Karpas-422 (cell line): ENCODE data around the gene NECAB3. TPM values are rescaled to one million over a fixed set of nuclear protein-coding genes. Genes with fewer than 3 reads are reported as not detected.
"Not testable (repeated sequence)": the region's sequence is repeated elsewhere in the genome, so short reads cannot be mapped to it uniquely, and the experiment has no call there.

Experiments used
- DNase-seq: peaks from one replicate; pipeline ENCODE4 v3.0.0-alpha.2; 2015
- H2AFZ ChIP-seq: fragments of 200-600 bp; sonication (generic); 2 replicates; pipeline ENCODE4 v1.6.1; 2014; ENCODE audit warnings: antibody characterized with exemption, low read length, mixed read lengths
- H3K27ac ChIP-seq: fragments of 200-600 bp; sonication (generic); 2 replicates; pipeline ENCODE4 v1.5.1; 2014; ENCODE audit warnings: mild to moderate bottlenecking, low read length, moderate library complexity
- H3K27me3 ChIP-seq: fragments of 200-600 bp; sonication (generic); 2 replicates; pipeline ENCODE4 v1.6.1; 2014; ENCODE audit warnings: low read length, mixed read lengths
- H3K36me3 ChIP-seq: fragments of 200-600 bp; sonication (generic); 2 replicates; pipeline ENCODE4 v1.6.1; 2014; ENCODE audit warnings: low read length, mixed read lengths; ENCODE audit not compliant: insufficient read depth
- H3K4me1 ChIP-seq: fragments of 200-600 bp; sonication (generic); 2 replicates; pipeline ENCODE4 v1.6.1; 2014; ENCODE audit warnings: mild to moderate bottlenecking, low read length, mixed read lengths
- H3K4me2 ChIP-seq: fragments of 200-600 bp; sonication (generic); 2 replicates; pipeline ENCODE4 v1.6.1; 2014; ENCODE audit warnings: low read length, low read depth, mild to moderate bottlenecking; ENCODE audit not compliant: poor library complexity, severe bottlenecking
- H3K4me3 ChIP-seq: fragments of 200-600 bp; sonication (generic); 2 replicates; pipeline ENCODE4 v1.5.1; 2014; ENCODE audit warnings: mild to moderate bottlenecking, antibody characterized with exemption, low read length, mixed read lengths
- H3K79me2 ChIP-seq: fragments of 200-600 bp; sonication (generic); 2 replicates; pipeline ENCODE4 v1.6.1; 2014; ENCODE audit warnings: mild to moderate bottlenecking, low read length, mixed read lengths
- H3K9ac ChIP-seq: fragments of 200-600 bp; sonication (generic); 2 replicates; pipeline ENCODE4 v1.6.0; 2014; ENCODE audit warnings: low read length
- H3K9me2 ChIP-seq: fragments of 200-600 bp; sonication (generic), shearing (Covaris generic); replicated peaks from 2 replicates; pipeline ENCODE4 v1.6.0; 2014; ENCODE audit warnings: mild to moderate bottlenecking, low read length, moderate library complexity; ENCODE audit not compliant: insufficient read depth
- H3K9me3 ChIP-seq: fragments of 300-700, 200-600 bp; sonication (generic); 2 replicates; pipeline ENCODE4 v1.6.1; 2014; ENCODE audit warnings: low read length, mixed read lengths
- H4K20me1 ChIP-seq: fragments of 200-600 bp; sonication (generic); 2 replicates; pipeline ENCODE4 v1.6.1; 2014; ENCODE audit warnings: mild to moderate bottlenecking, antibody characterized with exemption, low read length, low read depth; ENCODE audit not compliant: insufficient read depth
- total RNA-seq: library from RNA; depleted of rRNA; stranded (reverse); fragments of >200 nt; shearing (Covaris generic); gene quantifications from 2 replicates; pipeline ENCODE4 v1.2.3, GENCODE V29; 2014; ENCODE audit warnings: low replicate concordance

The NECAB3 gene
- total RNA-seq, 1 experiment from 2014 or later = 38.2 TPM

- no peak overlapping the region for H3K4me3 ChIP-seq
- no peaks in the 10 kb centered on the region for H3K27me3 ChIP-seq
- no peaks in the 10 kb centered on the region for H3K79me2 ChIP-seq
- H2AFZ ChIP-seq = no peak overlapping the region
- no peak overlapping the region for H3K9ac ChIP-seq
- no peaks in the 10 kb centered on the region for H3K36me3 ChIP-seq
- H3K27ac ChIP-seq = no peak overlapping the region
- no peaks in the 10 kb centered on the region for H4K20me1 ChIP-seq
- H3K9me2 ChIP-seq = no peaks in the 10 kb centered on the region
- H3K4me1 ChIP-seq = peaks cover 14% of the 10 kb centered on the region
- no peak for DNase-seq
- H3K9me3 ChIP-seq = no peaks in the 10 kb centered on the region
- H3K4me2 ChIP-seq = no peak overlapping the region
Observed at GRCh38 chr20:33701629-33702450, 27.6 kb upstream of the NECAB3 start.

- not testable (repeated sequence) for H2AFZ ChIP-seq, H3K27me3 ChIP-seq, H3K9ac ChIP-seq, H3K36me3 ChIP-seq, H3K27ac ChIP-seq, DNase-seq, H3K9me2 ChIP-seq, H3K9me3 ChIP-seq, H3K4me1 ChIP-seq, H3K79me2 ChIP-seq, H3K4me3 ChIP-seq, H3K4me2 ChIP-seq, H4K20me1 ChIP-seq
Observed at GRCh38 chr20:33700696-33701441, 26.6 kb upstream of the NECAB3 start.

GRCh38 chr20:33698966-33699365, 24.7 kb upstream of the NECAB3 start:
- not testable (repeated sequence) for DNase-seq, H2AFZ ChIP-seq, H3K27me3 ChIP-seq, H3K9me3 ChIP-seq, H4K20me1 ChIP-seq, H3K9ac ChIP-seq, H3K36me3 ChIP-seq, H3K4me3 ChIP-seq, H3K27ac ChIP-seq, H3K4me1 ChIP-seq, H3K9me2 ChIP-seq, H3K79me2 ChIP-seq, H3K4me2 ChIP-seq

- Histone ChIP-seq H2AFZ (no peak overlapping the region), H3K9me2 (no peaks in the 10 kb centered on the region), H3K36me3 (no peaks in the 10 kb centered on the region), H3K4me3 (no peak overlapping the region), H3K9me3 (no peaks in the 10 kb centered on the region), H3K4me1 (no peaks in the 10 kb centered on the region), H3K4me2 (no peak overlapping the region), H3K9ac (no peak overlapping the region), H4K20me1 (no peaks in the 10 kb centered on the region), H3K79me2 (no peaks in the 10 kb centered on the region), H3K27ac (no peak overlapping the region), H3K27me3 (no peaks in the 10 kb centered on the region)
- DNase-seq = no peak
Observed at GRCh38 chr20:33697129-33697528, 22.9 kb upstream of the NECAB3 start.

- Histone ChIP-seq H3K36me3 (no peaks in the 10 kb centered on the region), H3K4me1 (no peaks in the 10 kb centered on the region), H3K4me2 (no peak overlapping the region), H4K20me1 (no peaks in the 10 kb centered on the region), H3K9ac (no peak overlapping the region), H3K27ac (no peak overlapping the region), H3K9me3 (no peaks in the 10 kb centered on the region), H2AFZ (no peak overlapping the region), H3K27me3 (no peaks in the 10 kb centered on the region), H3K79me2 (no peaks in the 10 kb centered on the region), H3K4me3 (no peak overlapping the region), H3K9me2 (no peaks in the 10 kb centered on the region)
- DNase-seq = no peak
Observed at GRCh38 chr20:33696448-33696847, 22.2 kb upstream of the NECAB3 start.

GRCh38 chr20:33694639-33695012, 20.4 kb upstream of the NECAB3 start:
- H2AFZ ChIP-seq = no peak overlapping the region
- H3K9me3 ChIP-seq = no peaks in the 10 kb centered on the region
- H3K9me2 ChIP-seq = no peaks in the 10 kb centered on the region
- no peak overlapping the region for H3K27ac ChIP-seq
- peaks cover 6% of the 10 kb centered on the region for H3K4me1 ChIP-seq
- H3K79me2 ChIP-seq = no peaks in the 10 kb centered on the region
- no peaks in the 10 kb centered on the region for H3K27me3 ChIP-seq
- DNase-seq = no peak
- H3K4me2 ChIP-seq = no peak overlapping the region
- no peak overlapping the region for H3K4me3 ChIP-seq
- no peaks in the 10 kb centered on the region for H3K36me3 ChIP-seq
- no peaks in the 10 kb centered on the region for H4K20me1 ChIP-seq
- H3K9ac ChIP-seq = no peak overlapping the region

- Histone ChIP-seq H3K9me3 (no peaks in the 10 kb centered on the region), H3K9me2 (no peaks in the 10 kb centered on the region), H3K27ac (no peak overlapping the region), H3K4me3 (no peak overlapping the region), H4K20me1 (no peaks in the 10 kb centered on the region), H3K9ac (no peak overlapping the region), H3K27me3 (no peaks in the 10 kb centered on the region), H3K4me1 (peaks cover 8% of the 10 kb centered on the region), H3K36me3 (no peaks in the 10 kb centered on the region), H2AFZ (no peak overlapping the region), H3K4me2 (no peak overlapping the region), H3K79me2 (no peaks in the 10 kb centered on the region)
- no peak for DNase-seq
Observed at GRCh38 chr20:33693741-33694638, 19.8 kb upstream of the NECAB3 start.

GRCh38 chr20:33693289-33693688, 19.1 kb upstream of the NECAB3 start:
- no peak overlapping the region for H3K4me2 ChIP-seq
- DNase-seq = no peak
- no peak overlapping the region for H2AFZ ChIP-seq

More at GRCh38 chr20:33693289-33693688, 19.1 kb upstream of the NECAB3 start:
- Histone ChIP-seq H3K79me2 (no peaks in the 10 kb centered on the region), H4K20me1 (no peaks in the 10 kb centered on the region), H3K4me3 (no peak overlapping the region), H3K9me2 (no peaks in the 10 kb centered on the region), H3K9ac (no peak overlapping the region), H3K36me3 (no peaks in the 10 kb centered on the region), H3K4me1 (peaks cover 8% of the 10 kb centered on the region), H3K27ac (no peak overlapping the region), H3K27me3 (no peaks in the 10 kb centered on the region), H3K9me3 (no peaks in the 10 kb centered on the region)
